GM23338 (cell line): ENCODE results near the gene MAD1L1. TPM values are rescaled to one million over a fixed set of nuclear protein-coding genes. Genes with fewer than 3 reads are reported as not detected.

Source experiments
- ATAC-seq: fragments of 200-7000 bp; cut with Tn5 transposase; 3 replicates; pipeline ENCODE4 v1.9.1; 2020
- DNase-seq: peaks from one replicate; pipeline ENCODE4 v3.0.0-alpha.2; 2015; ENCODE audit warnings: low spot score
- H2AFZ ChIP-seq: fragments of 200-600 bp; sonication (generic); 2 replicates; pipeline ENCODE4 v1.8.0; 2016; ENCODE audit warnings: antibody characterized with exemption, mild to moderate bottlenecking, moderate library complexity
- H3F3A ChIP-seq: fragments of 200-600 bp; sonication (generic); replicated peaks from 2 replicates; pipeline ENCODE4 v1.8.0; 2017; ENCODE audit warnings: antibody characterized with exemption, mixed run types, low read depth
- H3K27ac ChIP-seq: fragments of 200-600 bp; sonication (generic); 2 replicates; pipeline ENCODE4 v1.6.1; 2016; ENCODE audit warnings: low read depth
- H3K27me3 ChIP-seq: fragments of 200-600 bp; sonication (generic); 2 replicates; pipeline ENCODE4 v1.8.0; 2016; ENCODE audit warnings: mild to moderate bottlenecking, mixed run types, moderate library complexity; ENCODE audit not compliant: insufficient read depth
- H3K36me3 ChIP-seq: fragments of 200-600 bp; sonication (generic); 2 replicates; pipeline ENCODE4 v1.8.0; 2016; ENCODE audit warnings: mild to moderate bottlenecking; ENCODE audit not compliant: insufficient read depth
- H3K4me1 ChIP-seq: fragments of 200-600 bp; sonication (generic); 2 replicates; pipeline ENCODE4 v1.8.0; 2016; ENCODE audit warnings: mild to moderate bottlenecking, moderate library complexity; ENCODE audit not compliant: insufficient read depth
- H3K4me2 ChIP-seq: fragments of 200-600 bp; sonication (generic); 2 replicates; pipeline ENCODE4 v1.7.1; 2017; ENCODE audit warnings: mixed run types
- H3K4me3 ChIP-seq: fragments of 200-600 bp; sonication (generic); 2 replicates; pipeline ENCODE4 v1.6.1; 2016; ENCODE audit warnings: mixed run types
- H3K79me2 ChIP-seq: fragments of 200-600 bp; sonication (generic); replicated peaks from 2 replicates; pipeline ENCODE4 v1.8.0; 2017; ENCODE audit warnings: mild to moderate bottlenecking; ENCODE audit not compliant: insufficient read depth
- H3K9me2 ChIP-seq: fragments of 200-600 bp; sonication (generic); 2 replicates; pipeline ENCODE4 v1.8.0; 2017; ENCODE audit not compliant: insufficient read depth
- H4K20me1 ChIP-seq: fragments of 200-600 bp; sonication (generic); replicated peaks from 2 replicates; pipeline ENCODE4 v1.8.0; 2017; ENCODE audit warnings: mild to moderate bottlenecking; ENCODE audit not compliant: insufficient read depth
- H3K27ac Mint-ChIP-seq: 2 replicates; pipeline ENCODE4 v1.8.0; 2020; ENCODE audit warnings: inconsistent platforms, mild to moderate bottlenecking, moderate library complexity, mixed read lengths
- H3K27me3 Mint-ChIP-seq: 3 replicates; pipeline ENCODE4 v1.8.0; 2022; ENCODE audit warnings: low read depth, mild to moderate bottlenecking, moderate library complexity, mixed read lengths, inconsistent platforms; ENCODE audit not compliant: insufficient read depth, poor library complexity
- H3K36me3 Mint-ChIP-seq: 3 replicates; pipeline ENCODE4 v1.8.0; 2021; ENCODE audit warnings: low read depth, mild to moderate bottlenecking, inconsistent platforms, moderate library complexity, mixed read lengths
- H3K4me1 Mint-ChIP-seq: 3 replicates; pipeline ENCODE4 v1.8.0; 2020; ENCODE audit warnings: mild to moderate bottlenecking, inconsistent platforms, mixed read lengths
- H3K4me3 Mint-ChIP-seq: 3 replicates; pipeline ENCODE4 v1.8.0; 2021; ENCODE audit warnings: moderate library complexity, mild to moderate bottlenecking, inconsistent platforms, mixed read lengths
- H3K9me3 Mint-ChIP-seq: 3 replicates; pipeline ENCODE4 v1.8.0; 2020; ENCODE audit warnings: moderate library complexity, mild to moderate bottlenecking, inconsistent platforms, mixed read lengths
- CREB1 ChIP-seq: fragments of 250-450 bp; sonication (Bioruptor Pico); IDR thresholded peaks from 2 replicates; pipeline ENCODE4 v1.5.0; 2020; ENCODE audit warnings: low read depth, mild to moderate bottlenecking, moderate library complexity
- CTCF ChIP-seq, 2 experiments: fragments of 200-600 bp in 1 of 2; sonication (generic) in 1 of 2; conservative IDR thresholded peaks; 2 replicates each; pipeline versions ENCODE4 v1.5.1 to v1.6.1; 2016 to 2017; ENCODE audit warnings: antibody characterized with exemption in 2 of 2, low read depth in 2 of 2, mild to moderate bottlenecking in 2 of 2, moderate library complexity in 1 of 2
- ETS1 ChIP-seq: IDR thresholded peaks from 2 replicates; pipeline ENCODE4 v1.6.1; 2016; ENCODE audit warnings: antibody characterized with exemption
- EZH2 ChIP-seq: fragments of 200-600 bp; sonication (generic); IDR thresholded peaks from one replicate; pipeline ENCODE4 v1.8.0; 2017; ENCODE audit warnings: antibody characterized with exemption, mild to moderate bottlenecking, low read depth; ENCODE audit not compliant: unreplicated experiment
- EZH2phosphoT487 ChIP-seq: fragments of 200-600 bp; sonication (generic); IDR thresholded peaks from one replicate; pipeline ENCODE4 v1.8.1; 2018; ENCODE audit warnings: antibody characterized with exemption; ENCODE audit not compliant: unreplicated experiment
- JUNB ChIP-seq: IDR thresholded peaks from one replicate; pipeline ENCODE4 v1.6.1; 2016; ENCODE audit warnings: antibody characterized with exemption; ENCODE audit not compliant: unreplicated experiment
- NANOG ChIP-seq: IDR thresholded peaks from 2 replicates; pipeline ENCODE4 v1.6.1; 2016; ENCODE audit warnings: antibody characterized with exemption, borderline replicate concordance
- POLR2AphosphoS5 ChIP-seq: IDR thresholded peaks from 2 replicates; pipeline ENCODE4 v1.6.1; 2016; ENCODE audit warnings: antibody characterized with exemption, low read depth
- REST ChIP-seq: IDR thresholded peaks from one replicate; pipeline ENCODE4 v1.6.1; 2018; ENCODE audit warnings: antibody characterized with exemption; ENCODE audit not compliant: unreplicated experiment
- STAT1 ChIP-seq: IDR thresholded peaks from one replicate; pipeline ENCODE4 v1.6.1; 2016; ENCODE audit warnings: antibody characterized with exemption; ENCODE audit not compliant: unreplicated experiment
- ZNF114 ChIP-seq: fragments of 250-450 bp; sonication (Bioruptor Pico); IDR thresholded peaks from 2 replicates; pipeline ENCODE4 v1.5.0; 2020; ENCODE audit warnings: mild to moderate bottlenecking, moderate library complexity
- ZNF331 ChIP-seq: fragments of 250-450 bp; sonication (Bioruptor Pico); IDR thresholded peaks from 2 replicates; pipeline ENCODE4 v1.5.0; 2020; ENCODE audit warnings: low read depth, mild to moderate bottlenecking, moderate library complexity
- ZNF462 ChIP-seq: fragments of 250-450 bp; sonication (Bioruptor Pico); IDR thresholded peaks from 2 replicates; pipeline ENCODE4 v1.5.0; 2020; ENCODE audit warnings: mild to moderate bottlenecking, moderate library complexity
- polyA plus RNA-seq: library from polyadenylated mRNA; unstranded; fragments of >200 nt; fragmentation: Nextera tagmentation; extraction: Ambion mirVana; gene quantifications from 2 replicates; pipeline ENCODE4 v1.2.1, GENCODE V29; 2016
- total RNA-seq: library from RNA; depleted of rRNA; stranded (reverse); fragments of >200 nt; shearing (Covaris generic); gene quantifications from 2 replicates; pipeline ENCODE4 v1.2.3, GENCODE V29; 2014

Gene MAD1L1
- total and polyA plus RNA-seq, 2 experiments from 2014 or later = 40.3 to 59.3 TPM

GRCh38 chr7:1888425-1888824, 344.3 kb downstream of the MAD1L1 start:
- H3K36me3 Mint-ChIP-seq = peaks cover 34% of the 10 kb centered on the region
- H3K36me3 ChIP-seq = no peaks in the 10 kb centered on the region
- no peaks in the 10 kb centered on the region for H3K4me1 Mint-ChIP-seq
- DNase-seq = no peak
- no peak overlapping the region for H3K4me3 Mint-ChIP-seq
- no peaks in the 10 kb centered on the region for H4K20me1 ChIP-seq
- H3K27ac Mint-ChIP-seq = no peak overlapping the region
- no peak overlapping the region for H3K4me3 ChIP-seq
- peaks cover 18% of the 10 kb centered on the region for H3K27me3 Mint-ChIP-seq
- H3K27ac ChIP-seq = no peak overlapping the region
- H3K9me2 ChIP-seq = no peaks in the 10 kb centered on the region
- no peak overlapping the region for H2AFZ ChIP-seq
- H3K4me2 ChIP-seq = no peak overlapping the region
- no peak for ATAC-seq
- peaks cover 20% of the 10 kb centered on the region for H3K9me3 Mint-ChIP-seq
- H3K79me2 ChIP-seq = no peaks in the 10 kb centered on the region
- H3F3A ChIP-seq = peaks cover 18% of the 10 kb centered on the region
- no peak for TF ChIP-seq REST
- no peak for TF ChIP-seq EZH2
- no peak for TF ChIP-seq NANOG
- no peak for TF ChIP-seq CTCF (conservative IDR thresholded peaks at IDR 0.05; ENCODE audit: low read depth in 2 of 2)
- TF ChIP-seq ETS1 = no peak
- no peak for TF ChIP-seq EZH2phosphoT487
- TF ChIP-seq ZNF114 (CRISPR knock-in tag) = no peak
- no peak for TF ChIP-seq ZNF331 (CRISPR knock-in tag)
- no peak for TF ChIP-seq ZNF462 (CRISPR knock-in tag)
- no peak for TF ChIP-seq JUNB
- TF ChIP-seq POLR2AphosphoS5 = no peak
- no peak for TF ChIP-seq STAT1
- TF ChIP-seq CREB1 (CRISPR knock-in tag) = no peak
- no peaks in the 10 kb centered on the region for H3K4me1 ChIP-seq
- H3K27me3 ChIP-seq = no peaks in the 10 kb centered on the region
